Left ventricle myocardium inferior (tissue), 1 donor: ENCODE results near the gene NUMA1. TPM values are rescaled to one million over a fixed set of nuclear protein-coding genes. Genes with fewer than 3 reads are reported as not detected.

Source experiments
- DNase-seq: peaks from one replicate; pipeline ENCODE4 v3.0.0-alpha.2; 2020
- H3K27ac ChIP-seq: fragments of 200-600 bp; replicated peaks from 2 replicates; pipeline ENCODE4 v1.8.0; 2021
- H3K27me3 ChIP-seq: fragments of 200-600 bp; 2 replicates; pipeline ENCODE4 v1.8.0; 2021; ENCODE audit warnings: low read depth
- H3K36me3 ChIP-seq: fragments of 200-600 bp; 2 replicates; pipeline ENCODE4 v1.8.0; 2021
- H3K4me1 ChIP-seq: fragments of 200-600 bp; 2 replicates; pipeline ENCODE4 v1.8.0; 2021
- H3K4me3 ChIP-seq: fragments of 200-600 bp; 2 replicates; pipeline ENCODE4 v1.8.0; 2021; ENCODE audit warnings: mild to moderate bottlenecking, moderate library complexity
- H3K9me3 ChIP-seq: fragments of 200-600 bp; replicated peaks from 2 replicates; pipeline ENCODE4 v1.8.0; 2021
- CTCF ChIP-seq: fragments of 200-600 bp; IDR thresholded peaks from 2 replicates; pipeline ENCODE4 v1.8.0; 2021; ENCODE audit warnings: antibody characterized with exemption, mild to moderate bottlenecking, borderline replicate concordance
- intact Hi-C: fragments of 100-400 bp; cut with micrococcal nuclease; formaldehyde crosslinking; loops from one replicate; pipeline ENCODE4 v1.11.0; 2022
- total RNA-seq: library from RNA; stranded (reverse); fragmentation: NEBNext Ultra II Directional; extraction: Animal tissue kit (Norgen Biotek cat#: 25700); gene quantifications from one replicate; pipeline ENCODE4 v1.2.1, GENCODE V29; 2021
- donor health status: DM: no; HTN: yes; CAD: no; lungs with severe emphysema.

The NUMA1 gene
- total RNA-seq, 1 donor from 2014 or later: 82.5 TPM

- H3K27ac ChIP-seq: no peak overlapping the region
- DNase-seq: no peak
- no peak for TF ChIP-seq CTCF
- peaks cover 8% of the 10 kb centered on the region for H3K4me1 ChIP-seq
- no peak overlapping the region for H3K4me3 ChIP-seq
- H3K27me3 ChIP-seq: no peaks in the 10 kb centered on the region
- H3K9me3 ChIP-seq: no peaks in the 10 kb centered on the region
- intact Hi-C loops: loop anchor here (5.0 kb wide), 1 partner anchor 108 kb away; no protein-coding TSS in a partner anchor
- peaks cover 8% of the 10 kb centered on the region for H3K36me3 ChIP-seq
Measured at GRCh38 chr11:72084965-72085364, 4.6 kb upstream of the NUMA1 start.

- H3K9me3 ChIP-seq: no peaks in the 10 kb centered on the region
- peaks cover 17% of the 10 kb centered on the region for H3K4me1 ChIP-seq
- H3K4me3 ChIP-seq: no peak overlapping the region
- intact Hi-C loops: no loop called here
- no peak for TF ChIP-seq CTCF
- no peak overlapping the region for H3K27ac ChIP-seq
- H3K27me3 ChIP-seq: no peaks in the 10 kb centered on the region
- no peak for DNase-seq
- H3K36me3 ChIP-seq: peaks cover 8% of the 10 kb centered on the region
Measured at GRCh38 chr11:72084076-72084475, 3.7 kb upstream of the NUMA1 start.

- H3K4me1 ChIP-seq: peaks cover 22% of the 10 kb centered on the region
- no peak for TF ChIP-seq CTCF
- no peak overlapping the region for H3K27ac ChIP-seq
- intact Hi-C loops: no loop called here
- no peaks in the 10 kb centered on the region for H3K9me3 ChIP-seq
- no peaks in the 10 kb centered on the region for H3K27me3 ChIP-seq
- peaks cover 5% of the 10 kb centered on the region for H3K36me3 ChIP-seq
- no peak for DNase-seq
- no peak overlapping the region for H3K4me3 ChIP-seq
Measured at GRCh38 chr11:72083414-72083813, 3.1 kb upstream of the NUMA1 start.

- intact Hi-C loops: no loop called here
- Histone ChIP-seq H3K27me3 (no peaks in the 10 kb centered on the region), H3K4me3 (no peak overlapping the region), H3K9me3 (no peaks in the 10 kb centered on the region), H3K27ac (peak overlapping the region; percentile 87), H3K4me1 (peaks cover 22% of the 10 kb centered on the region), H3K36me3 (no peaks in the 10 kb centered on the region)
- no peak for DNase-seq
- TF ChIP-seq CTCF: no peak
Measured at GRCh38 chr11:72081821-72082453, 1.6 kb upstream of the NUMA1 start.

- peak overlapping the region; percentile 79 for H3K4me3 ChIP-seq
- H3K27me3 ChIP-seq: no peaks in the 10 kb centered on the region
- intact Hi-C loops: no loop called here
- no peak for DNase-seq
- H3K9me3 ChIP-seq: no peaks in the 10 kb centered on the region
- H3K36me3 ChIP-seq: peaks cover 2% of the 10 kb centered on the region
- TF ChIP-seq CTCF: no peak
- peak overlapping the region; percentile 87 for H3K27ac ChIP-seq
- H3K4me1 ChIP-seq: peaks cover 22% of the 10 kb centered on the region
Measured at GRCh38 chr11:72081184-72081644, 872 bp upstream of the NUMA1 start.
